A673 (cell line): ENCODE results near the gene FHIT.

Experiments used
- CTCF ChIP-seq: fragments of 300-800, 200-600 bp; sonication (generic); conservative IDR thresholded peaks from 2 replicates; pipeline ENCODE4 v1.5.1; 2017; ENCODE audit warnings: low read depth, mild to moderate bottlenecking, antibody characterized with exemption, low read length, moderate library complexity, mixed read lengths
- EZH2 ChIP-seq: fragments of 200-600 bp; sonication (generic); IDR thresholded peaks from 2 replicates; pipeline ENCODE4 v1.6.1; 2017; ENCODE audit warnings: borderline replicate concordance, low read depth, mild to moderate bottlenecking, mixed read lengths, antibody characterized with exemption, low read length; ENCODE audit not compliant: poor library complexity, severe bottlenecking

GRCh38 chr3:61239871-61240270, 11.4 kb downstream of the FHIT start:
- TF ChIP-seq CTCF: no peak
- no peak for TF ChIP-seq EZH2
